G401 (cell line): ENCODE measurements around the gene L3HYPDH. TPM values are rescaled to one million over a fixed set of nuclear protein-coding genes. Genes with fewer than 3 reads are reported as not detected.

Experiments used
- DNase-seq: peaks from one replicate; pipeline ENCODE4 v3.0.0-alpha.2; 2015; ENCODE audit warnings: low spot score
- in situ Hi-C: cut with HindIII; loops from 2 replicates; pipeline ENCODE4 v1.10.0; 2016; ENCODE audit warnings: low sequenced_read_pairs, mixed read lengths
- total RNA-seq: library from RNA; depleted of rRNA; stranded (reverse); fragments of >200 nt; shearing (Covaris generic); gene quantifications from 2 replicates; pipeline ENCODE4 v1.2.3, GENCODE V29; 2014; rRNA removed

Gene L3HYPDH
- total RNA-seq, 1 experiment from 2014 or later: 26.6 TPM

DNA sequence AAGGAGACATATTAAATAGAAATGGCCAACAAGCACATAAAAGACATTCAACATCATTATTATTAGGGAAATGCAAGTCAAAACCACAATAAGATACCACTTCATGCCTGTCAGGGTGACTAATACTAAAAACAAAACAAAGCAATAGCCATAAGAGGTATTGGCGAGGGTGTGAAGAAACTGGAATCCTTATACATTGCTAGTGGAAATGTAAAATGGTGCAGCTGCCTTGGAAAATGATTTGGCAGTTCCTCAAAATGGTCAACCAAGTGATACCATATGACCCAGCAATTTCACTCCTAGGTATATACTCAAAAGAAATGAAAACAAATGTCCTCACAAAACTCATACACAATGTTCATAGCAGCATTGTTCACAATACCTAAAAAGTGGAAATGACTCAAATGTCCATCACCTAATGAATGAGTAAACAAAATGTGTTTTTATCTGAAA, 46.0 kb downstream of the L3HYPDH start:
- in situ Hi-C loops: no loop called here
- no peak for DNase-seq

DNA sequence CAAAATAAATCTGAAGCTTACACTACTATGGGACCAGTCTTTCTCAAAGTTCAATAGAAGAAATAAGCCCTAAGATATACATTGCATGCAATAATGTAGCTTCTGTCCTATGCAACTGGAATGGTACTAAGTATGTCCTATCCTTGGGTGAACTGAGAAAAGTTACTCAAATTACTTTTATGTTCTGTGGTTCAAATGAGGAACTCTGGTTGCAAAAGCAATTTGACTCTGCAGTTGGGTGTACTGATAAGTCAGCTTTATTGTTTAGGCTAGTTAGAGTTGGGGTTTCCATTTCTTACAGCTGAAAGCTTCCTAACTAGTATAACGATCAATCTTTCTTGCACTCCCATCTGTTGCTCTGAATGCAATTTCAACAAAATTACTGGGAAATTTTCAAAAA, 48.2 kb downstream of the L3HYPDH start:
- in situ Hi-C loops: no loop called here
- no peak for DNase-seq

DNA sequence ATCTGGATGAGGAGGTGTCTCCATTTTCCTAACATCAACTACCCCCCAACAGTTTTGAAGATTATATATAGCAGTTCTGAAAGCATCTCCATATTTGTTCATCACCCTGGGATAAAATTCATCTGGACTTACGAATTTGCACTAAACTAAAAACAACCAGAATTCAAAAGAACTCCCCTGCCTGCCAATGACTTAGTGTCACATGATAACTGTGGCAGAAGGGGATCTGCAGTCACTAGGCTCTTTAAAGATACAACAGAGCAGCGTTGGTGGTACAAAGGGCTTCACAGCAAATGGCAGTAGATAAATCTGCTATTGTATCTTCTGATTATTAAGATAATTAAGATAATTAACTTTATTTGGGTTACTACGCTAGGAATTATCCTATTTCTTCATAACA, 49.1 kb downstream of the L3HYPDH start:
- no peak for DNase-seq
- in situ Hi-C loops: no loop called here

DNA sequence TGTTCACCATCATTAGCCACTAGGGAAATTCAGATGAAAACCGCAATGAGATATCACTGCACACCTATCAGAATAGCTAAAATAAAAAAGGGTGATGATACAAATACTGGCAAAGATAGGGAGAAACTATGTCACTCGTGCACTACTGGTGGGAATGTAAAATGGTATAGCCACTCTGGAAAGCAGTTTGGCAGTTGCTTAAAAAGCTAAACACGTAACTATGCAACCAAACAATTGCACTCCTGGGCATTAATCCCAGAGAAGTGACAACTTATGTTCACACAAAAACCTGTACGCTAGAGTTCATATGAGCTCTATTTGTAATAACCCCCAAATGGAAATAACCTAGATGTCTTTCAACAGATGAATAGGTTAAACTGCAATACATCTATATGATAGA, 54.4 kb downstream of the L3HYPDH start:
- no peak for DNase-seq
- in situ Hi-C loops: no loop called here

DNA sequence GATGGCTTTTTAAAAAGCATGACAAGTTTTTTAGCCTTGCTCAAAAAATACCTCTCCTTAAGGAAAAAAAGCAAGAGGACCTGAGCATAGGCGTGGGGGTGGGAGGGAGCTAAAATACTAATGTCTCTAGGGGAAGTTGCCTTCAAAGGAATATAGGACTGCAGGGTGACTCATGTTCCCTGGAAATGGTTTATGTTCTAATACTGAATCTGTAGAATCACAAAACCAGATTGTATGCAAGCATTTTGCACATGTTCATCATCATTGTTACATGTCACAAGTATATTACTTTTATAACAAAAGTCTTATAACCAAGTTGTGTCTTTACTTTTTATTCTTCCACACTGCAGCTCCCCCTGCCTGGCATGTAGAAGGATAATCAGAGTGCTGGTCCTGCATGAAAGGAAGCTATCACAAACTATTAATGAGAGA, 55.6 kb downstream of the L3HYPDH start:
- DNase-seq: no peak
- in situ Hi-C loops: no loop called here

DNA sequence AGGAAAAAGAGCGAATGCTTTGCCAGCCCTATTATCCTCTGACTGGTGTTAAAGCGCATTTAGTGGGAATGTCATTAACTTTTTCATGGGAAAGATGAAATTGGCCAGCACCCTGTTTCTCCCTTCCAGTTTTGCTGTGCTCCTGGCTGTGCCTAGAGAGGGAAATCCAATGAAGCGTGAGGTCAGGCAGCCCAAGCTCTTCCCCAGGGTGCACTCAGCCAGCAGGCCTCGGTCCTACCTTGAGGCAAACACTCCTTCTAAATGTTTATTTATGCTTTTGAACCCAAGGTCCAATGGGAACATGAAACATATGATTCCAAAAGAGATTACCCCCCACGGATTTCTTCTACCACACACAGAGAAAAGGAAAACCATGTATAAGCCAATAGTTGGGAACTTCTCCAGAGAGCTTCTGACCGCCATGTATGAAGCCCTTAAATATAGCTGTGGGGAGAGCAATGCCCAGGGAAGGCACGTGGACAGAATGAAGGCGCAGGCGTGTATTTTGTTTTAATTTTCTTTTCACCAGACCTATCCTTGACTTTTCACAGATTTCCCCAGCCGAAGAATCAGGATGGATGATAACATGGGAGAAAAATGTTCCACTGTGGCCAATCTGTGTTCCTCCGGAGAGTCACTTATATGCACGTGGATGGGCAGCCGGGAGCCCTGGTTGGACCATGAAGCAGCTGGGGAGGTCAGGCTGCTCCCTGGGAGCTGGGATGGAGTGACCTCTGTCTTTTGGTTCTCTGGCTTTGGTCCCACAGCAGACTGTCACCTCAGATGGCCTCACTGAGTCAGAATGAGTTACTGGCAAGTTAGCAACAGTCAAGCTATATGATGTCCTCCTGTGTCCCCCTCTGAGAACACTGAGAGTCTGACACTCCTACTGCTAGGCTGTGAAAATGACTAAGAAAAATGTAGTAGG, 56.3 kb downstream of the L3HYPDH start:
- in situ Hi-C loops: no loop called here
- peak; percentile 52 for DNase-seq

DNA sequence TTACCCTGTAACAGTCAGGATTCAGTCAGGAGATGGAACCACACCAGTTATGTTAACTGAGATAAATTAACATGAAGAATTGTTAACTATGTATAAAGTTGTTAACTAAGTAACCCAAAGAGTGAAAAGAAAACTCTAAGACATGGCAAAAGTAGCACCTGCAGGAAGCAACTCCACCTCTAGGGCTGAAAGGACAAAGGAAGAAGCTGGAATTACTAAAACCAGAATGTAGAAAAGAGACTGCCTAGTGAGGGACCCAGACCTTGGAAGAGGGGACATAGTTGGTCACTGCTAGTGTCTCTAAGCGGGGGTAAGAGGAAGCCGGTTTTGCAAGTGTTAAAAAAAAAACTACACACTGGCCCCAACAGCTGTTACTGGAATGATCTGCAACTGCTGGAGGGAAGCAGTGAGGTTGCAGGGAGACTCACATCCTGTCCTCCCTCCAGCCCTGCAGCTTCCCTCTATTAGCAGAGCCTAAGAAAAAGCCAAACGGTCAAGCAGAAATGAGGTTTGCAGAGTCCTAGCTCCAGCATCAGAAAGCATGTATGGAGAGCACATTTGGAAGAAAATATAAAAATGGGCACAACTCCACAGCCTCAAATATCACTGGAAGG, 58.8 kb downstream of the L3HYPDH start:
- DNase-seq: no peak
- in situ Hi-C loops: no loop called here

DNA sequence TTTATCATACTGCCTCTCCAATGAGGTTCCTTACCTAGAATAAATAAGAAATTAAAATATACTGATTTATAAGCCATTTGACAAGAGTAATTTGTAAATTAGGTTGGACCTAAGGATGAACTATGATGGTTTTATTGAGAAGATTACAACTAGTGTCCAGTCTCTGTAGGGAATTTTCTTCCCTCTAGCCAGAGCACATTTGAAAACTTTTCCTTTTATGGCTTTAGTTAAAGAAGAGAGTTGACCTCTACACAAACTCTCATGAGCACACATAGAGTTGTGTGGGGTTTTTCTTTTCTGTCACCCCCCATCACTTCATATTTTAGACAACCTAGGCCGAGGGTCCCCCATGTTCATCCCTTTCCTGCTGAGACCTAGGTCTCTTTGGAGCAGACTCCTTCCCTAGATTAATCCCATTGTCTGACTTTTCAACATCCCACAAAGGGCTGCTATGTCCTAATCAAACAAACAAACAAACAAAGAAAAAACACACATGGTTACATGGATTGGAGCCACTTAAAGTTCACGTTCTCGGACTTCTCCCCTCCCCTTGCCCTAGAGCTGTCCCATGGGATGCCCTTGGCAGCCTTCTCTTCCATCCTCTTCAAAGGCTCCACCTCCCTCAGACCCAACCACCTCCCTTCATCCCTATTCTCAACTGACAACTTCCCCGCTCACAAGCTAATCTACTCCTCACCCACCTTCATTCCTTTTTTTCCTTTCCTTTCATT, 59.7 kb downstream of the L3HYPDH start:
- in situ Hi-C loops: no loop called here

More for the DNA sequence above, 59.7 kb downstream of the L3HYPDH start:
- DNase-seq: no peak

Other genes with a start within 250 kb of the L3HYPDH start
- 0.06 and 0.71 TPM in 2 replicates for gene GPR135, start 19.0 kb downstream of the L3HYPDH start, total RNA-seq
- 77.3 and 89.4 TPM in 2 replicates for gene JKAMP, start 109 bp upstream of the L3HYPDH start, total RNA-seq
- gene CCDC175, start 92.4 kb upstream of the L3HYPDH start, total RNA-seq: not detected in 2 replicates